ENCODE results near the gene MOV10L1. TPM values are rescaled to one million over a fixed set of nuclear protein-coding genes. Genes with fewer than 3 reads are reported as not detected.

The MOV10L1 gene
- total RNA-seq, 1 experiment from 2014 or later: 0.26 TPM

GRCh38 chr22:50177537-50178470, 88.0 kb downstream of the MOV10L1 start:
- no peak overlapping the region for H3K4me2 ChIP-seq (ENCODE audit: low read length)
- no peak overlapping the region for H2AFZ ChIP-seq (ENCODE audit: low read length)
- ATAC-seq (no peak), DNase-seq (no peak)
- no peak overlapping the region for H3K27ac ChIP-seq (ENCODE audit: low read length)
- TF ChIP-seq, protein P1, sequence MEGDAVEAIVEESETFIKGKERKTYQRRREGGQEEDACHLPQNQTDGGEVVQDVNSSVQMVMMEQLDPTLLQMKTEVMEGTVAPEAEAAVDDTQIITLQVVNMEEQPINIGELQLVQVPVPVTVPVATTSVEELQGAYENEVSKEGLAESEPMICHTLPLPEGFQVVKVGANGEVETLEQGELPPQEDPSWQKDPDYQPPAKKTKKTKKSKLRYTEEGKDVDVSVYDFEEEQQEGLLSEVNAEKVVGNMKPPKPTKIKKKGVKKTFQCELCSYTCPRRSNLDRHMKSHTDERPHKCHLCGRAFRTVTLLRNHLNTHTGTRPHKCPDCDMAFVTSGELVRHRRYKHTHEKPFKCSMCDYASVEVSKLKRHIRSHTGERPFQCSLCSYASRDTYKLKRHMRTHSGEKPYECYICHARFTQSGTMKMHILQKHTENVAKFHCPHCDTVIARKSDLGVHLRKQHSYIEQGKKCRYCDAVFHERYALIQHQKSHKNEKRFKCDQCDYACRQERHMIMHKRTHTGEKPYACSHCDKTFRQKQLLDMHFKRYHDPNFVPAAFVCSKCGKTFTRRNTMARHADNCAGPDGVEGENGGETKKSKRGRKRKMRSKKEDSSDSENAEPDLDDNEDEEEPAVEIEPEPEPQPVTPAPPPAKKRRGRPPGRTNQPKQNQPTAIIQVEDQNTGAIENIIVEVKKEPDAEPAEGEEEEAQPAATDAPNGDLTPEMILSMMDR (conservative IDR thresholded peaks at IDR 0.05; ENCODE audit: low read depth, low read length): no peak
- TF ChIP-seq EZH2phosphoT487 (IDR thresholded peaks at IDR 0.05; ENCODE audit: borderline replicate concordance, low read length) (no peak), EZH2 (IDR thresholded peaks at IDR 0.05; ENCODE audit: low read length, unreplicated experiment) (no peak)
- no peak overlapping the region for H3K9ac ChIP-seq (ENCODE audit: low read length)
- no peaks in the 10 kb centered on the region for H3K4me1 ChIP-seq (ENCODE audit: insufficient read depth, low read length)
- no peaks in the 10 kb centered on the region for H3K9me3 ChIP-seq (ENCODE audit: low read length)
- intact Hi-C loops (cut with micrococcal nuclease): no loop called here
- no peaks in the 10 kb centered on the region for H4K20me1 ChIP-seq (ENCODE audit: low read length)
- POLR2A ChIA-PET (ENCODE audit: unreplicated experiment): no interaction called here
- CTCF ChIA-PET: no interaction called here
- no TSS peak for BruUV-seq (replicated peaks)
- H3K79me2 ChIP-seq (ENCODE audit: low read length): no peaks in the 10 kb centered on the region
- no peak overlapping the region for H3K4me3 ChIP-seq (ENCODE audit: low read length)
- no peaks in the 10 kb centered on the region for H3K27me3 ChIP-seq (ENCODE audit: low read length)
- H3F3A ChIP-seq (ENCODE audit: low read length, unreplicated experiment): no peaks in the 10 kb centered on the region
- no peaks in the 10 kb centered on the region for H3K36me3 ChIP-seq (ENCODE audit: low read depth, low read length)
- H3K9me2 ChIP-seq (replicated peaks; ENCODE audit: low read length): no peaks in the 10 kb centered on the region

DNA sequence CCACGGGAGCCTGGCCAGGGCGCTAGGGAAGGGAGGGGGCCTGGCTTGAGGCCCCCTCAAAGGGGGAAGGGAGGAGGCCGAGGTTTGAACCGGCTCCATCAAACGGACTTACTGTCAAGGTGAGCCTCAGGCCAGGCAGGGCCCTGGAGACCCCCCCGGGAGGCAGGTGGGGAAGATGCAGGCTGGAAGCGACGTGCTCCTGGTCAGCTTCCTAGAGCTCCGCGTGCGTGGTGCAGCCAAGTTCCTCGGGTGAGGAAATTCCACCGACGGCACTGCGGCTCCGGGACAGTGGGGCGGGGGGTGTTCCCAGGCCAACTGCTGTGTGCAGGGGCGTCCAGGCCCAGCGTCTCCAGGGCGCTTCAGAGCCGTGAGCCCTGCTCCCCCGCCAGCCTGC, 88.7 kb downstream of the MOV10L1 start:
- Histone ChIP-seq H2AFZ (ENCODE audit: low read length) (no peak overlapping the region), H3K79me2 (ENCODE audit: low read length) (no peaks in the 10 kb centered on the region), H3K9me2 (replicated peaks; ENCODE audit: low read length) (no peaks in the 10 kb centered on the region), H3K4me3 (ENCODE audit: low read length) (no peak overlapping the region), H3K27me3 (ENCODE audit: low read length) (no peaks in the 10 kb centered on the region), H3K27ac (ENCODE audit: low read length) (no peak overlapping the region), H4K20me1 (ENCODE audit: low read length) (no peaks in the 10 kb centered on the region), H3K36me3 (ENCODE audit: low read depth, low read length) (no peaks in the 10 kb centered on the region), H3K4me2 (ENCODE audit: low read length) (no peak overlapping the region), H3K9ac (ENCODE audit: low read length) (no peak overlapping the region), H3F3A (ENCODE audit: low read length, unreplicated experiment) (no peaks in the 10 kb centered on the region), H3K9me3 (ENCODE audit: low read length) (no peaks in the 10 kb centered on the region), H3K4me1 (ENCODE audit: insufficient read depth, low read length) (no peaks in the 10 kb centered on the region)
- TF ChIP-seq EZH2 (IDR thresholded peaks at IDR 0.05; ENCODE audit: low read length, unreplicated experiment): no peak
- TF ChIP-seq, protein P1 (conservative IDR thresholded peaks at IDR 0.05; ENCODE audit: low read depth, low read length): no peak
- TF ChIP-seq EZH2phosphoT487 (IDR thresholded peaks at IDR 0.05; ENCODE audit: borderline replicate concordance, low read length): no peak
- no peak for DNase-seq
- CTCF ChIA-PET: no interaction called here
- intact Hi-C loops (cut with micrococcal nuclease): no loop called here
- no TSS peak for BruUV-seq (replicated peaks)
- POLR2A ChIA-PET (ENCODE audit: unreplicated experiment): no interaction called here
- no peak for ATAC-seq
